HL-60 (cell line): Measurements from ENCODE around the gene PCSK7.
"Not testable (repeated sequence)": the region's sequence is repeated elsewhere in the genome, so short reads cannot be mapped to it uniquely, and the experiment has no call there.

Source experiments
- GABPA ChIP-seq: IDR thresholded peaks from 2 replicates; pipeline ENCODE4 v1.6.1; 2012; ENCODE audit warnings: low read depth
- POLR2AphosphoS5 ChIP-seq: IDR thresholded peaks from 2 replicates; pipeline ENCODE4 v1.6.1; 2012; ENCODE audit warnings: low read depth
- REST ChIP-seq: IDR thresholded peaks from 2 replicates; pipeline ENCODE4 v1.6.1; 2012; ENCODE audit warnings: low read depth; ENCODE audit not compliant: insufficient replicate concordance
- TF ChIP-seq, protein P1 (sequence below): IDR thresholded peaks from one replicate; pipeline ENCODE4 v1.5.1; 2011; ENCODE audit warnings: low read length, control low read depth, inconsistent platforms; ENCODE audit not compliant: insufficient read depth

DNA sequence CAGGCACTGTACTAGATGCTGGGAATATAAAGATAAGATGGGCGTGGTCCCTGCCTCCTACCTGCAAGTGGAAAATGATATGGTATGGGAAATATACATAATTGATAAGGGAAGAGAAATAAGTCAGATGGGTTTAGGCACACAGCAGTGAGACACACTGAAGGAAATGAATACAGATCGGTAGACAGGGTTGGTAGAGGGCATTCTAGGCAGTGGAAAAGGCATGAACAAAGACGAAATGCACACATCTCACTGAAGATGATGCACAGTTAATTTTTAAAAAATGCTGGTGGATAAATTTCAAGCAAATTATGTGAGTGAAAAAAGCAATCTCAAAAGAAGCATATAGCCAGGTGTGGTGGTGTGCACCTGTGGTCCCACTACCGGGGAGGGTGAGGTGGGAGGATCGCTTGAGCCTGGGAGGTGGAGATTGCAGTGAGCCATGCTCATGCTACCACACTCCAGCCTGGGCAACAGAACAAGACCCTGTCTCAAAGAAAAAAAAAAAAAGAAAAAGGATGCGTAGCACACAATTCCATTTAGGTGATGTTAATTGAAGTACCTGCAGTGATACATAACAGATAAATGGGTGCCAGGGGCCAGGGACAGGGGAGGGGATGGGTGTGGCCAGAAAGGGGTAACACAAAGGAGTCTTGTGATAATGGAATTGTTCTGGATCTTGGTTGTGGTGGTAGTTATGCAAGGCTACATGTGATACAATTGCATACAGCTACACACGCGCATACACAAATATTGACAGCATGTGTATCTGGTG lies 22.3 kb downstream of the PCSK7 start:
- TF ChIP-seq, protein P1, sequence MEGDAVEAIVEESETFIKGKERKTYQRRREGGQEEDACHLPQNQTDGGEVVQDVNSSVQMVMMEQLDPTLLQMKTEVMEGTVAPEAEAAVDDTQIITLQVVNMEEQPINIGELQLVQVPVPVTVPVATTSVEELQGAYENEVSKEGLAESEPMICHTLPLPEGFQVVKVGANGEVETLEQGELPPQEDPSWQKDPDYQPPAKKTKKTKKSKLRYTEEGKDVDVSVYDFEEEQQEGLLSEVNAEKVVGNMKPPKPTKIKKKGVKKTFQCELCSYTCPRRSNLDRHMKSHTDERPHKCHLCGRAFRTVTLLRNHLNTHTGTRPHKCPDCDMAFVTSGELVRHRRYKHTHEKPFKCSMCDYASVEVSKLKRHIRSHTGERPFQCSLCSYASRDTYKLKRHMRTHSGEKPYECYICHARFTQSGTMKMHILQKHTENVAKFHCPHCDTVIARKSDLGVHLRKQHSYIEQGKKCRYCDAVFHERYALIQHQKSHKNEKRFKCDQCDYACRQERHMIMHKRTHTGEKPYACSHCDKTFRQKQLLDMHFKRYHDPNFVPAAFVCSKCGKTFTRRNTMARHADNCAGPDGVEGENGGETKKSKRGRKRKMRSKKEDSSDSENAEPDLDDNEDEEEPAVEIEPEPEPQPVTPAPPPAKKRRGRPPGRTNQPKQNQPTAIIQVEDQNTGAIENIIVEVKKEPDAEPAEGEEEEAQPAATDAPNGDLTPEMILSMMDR = not testable (repeated sequence)
- TF ChIP-seq GABPA, POLR2AphosphoS5, REST: not testable (repeated sequence)
